ENCODE measurements around the gene HNF4A. TPM values are rescaled to one million over a fixed set of nuclear protein-coding genes. Genes with fewer than 3 reads are reported as not detected.

HNF4A gene
- total RNA-seq, 1 donor from 2014 or later, result not detected

- TF ChIP-seq, protein P1, sequence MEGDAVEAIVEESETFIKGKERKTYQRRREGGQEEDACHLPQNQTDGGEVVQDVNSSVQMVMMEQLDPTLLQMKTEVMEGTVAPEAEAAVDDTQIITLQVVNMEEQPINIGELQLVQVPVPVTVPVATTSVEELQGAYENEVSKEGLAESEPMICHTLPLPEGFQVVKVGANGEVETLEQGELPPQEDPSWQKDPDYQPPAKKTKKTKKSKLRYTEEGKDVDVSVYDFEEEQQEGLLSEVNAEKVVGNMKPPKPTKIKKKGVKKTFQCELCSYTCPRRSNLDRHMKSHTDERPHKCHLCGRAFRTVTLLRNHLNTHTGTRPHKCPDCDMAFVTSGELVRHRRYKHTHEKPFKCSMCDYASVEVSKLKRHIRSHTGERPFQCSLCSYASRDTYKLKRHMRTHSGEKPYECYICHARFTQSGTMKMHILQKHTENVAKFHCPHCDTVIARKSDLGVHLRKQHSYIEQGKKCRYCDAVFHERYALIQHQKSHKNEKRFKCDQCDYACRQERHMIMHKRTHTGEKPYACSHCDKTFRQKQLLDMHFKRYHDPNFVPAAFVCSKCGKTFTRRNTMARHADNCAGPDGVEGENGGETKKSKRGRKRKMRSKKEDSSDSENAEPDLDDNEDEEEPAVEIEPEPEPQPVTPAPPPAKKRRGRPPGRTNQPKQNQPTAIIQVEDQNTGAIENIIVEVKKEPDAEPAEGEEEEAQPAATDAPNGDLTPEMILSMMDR (conservative IDR thresholded peaks at IDR 0.05; ENCODE audit: low read depth, low read length), result no peak
- no peak overlapping the region for H3K4me3 ChIP-seq (ENCODE audit: low read depth, low read length)
- DNase-seq (ENCODE audit: low read depth), result no peak
These were observed 7.3 kb upstream of the HNF4A start for GRCh38 chr20:44348168-44348659.

DNA sequence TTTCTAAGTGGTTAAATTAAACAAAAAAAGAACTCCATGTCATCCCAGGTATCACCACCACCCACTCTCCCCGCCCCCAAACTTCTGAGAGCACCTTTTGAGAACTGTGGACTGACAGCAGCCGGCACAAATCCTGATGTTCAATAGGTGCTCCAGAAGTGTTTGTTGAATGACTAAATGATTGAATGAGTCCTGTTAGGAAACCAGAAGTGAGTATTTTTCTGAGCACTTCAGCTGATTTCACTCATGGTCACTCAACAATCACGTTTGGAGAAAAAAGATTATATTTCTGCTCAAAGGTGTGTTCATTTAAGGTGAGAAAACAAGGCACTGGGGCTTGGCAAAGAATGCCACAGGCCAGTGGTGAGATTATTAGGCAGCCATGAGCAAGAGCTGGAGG, 6.2 kb upstream of the HNF4A start:
- DNase-seq (ENCODE audit: low read depth), result no peak
- H3K4me3 ChIP-seq (ENCODE audit: low read depth, low read length), result no peak overlapping the region
- TF ChIP-seq, protein P1 (conservative IDR thresholded peaks at IDR 0.05; ENCODE audit: low read depth, low read length), result no peak

DNA sequence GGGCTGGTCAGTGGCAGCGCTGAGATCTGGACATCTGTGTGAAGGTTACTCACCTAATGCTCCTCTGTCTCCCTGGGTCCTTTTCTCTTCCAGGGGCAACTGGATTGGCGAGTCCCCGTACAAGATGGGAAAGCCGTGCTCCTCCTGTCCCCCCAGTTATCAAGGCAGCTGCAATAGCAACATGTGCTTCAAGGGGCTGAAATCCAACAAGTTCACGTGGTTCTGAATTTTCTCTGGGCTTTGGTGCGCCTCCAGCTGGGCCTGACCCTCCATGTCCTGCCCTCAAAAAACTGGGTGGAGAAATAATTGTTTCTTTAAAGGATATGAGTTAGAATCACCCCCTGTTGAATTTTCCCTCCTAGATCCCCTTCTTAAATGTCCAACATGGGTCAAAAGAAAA, 4.9 kb upstream of the HNF4A start:
- no peak overlapping the region for H3K4me3 ChIP-seq (ENCODE audit: low read depth, low read length)
- DNase-seq (ENCODE audit: low read depth), result no peak
- TF ChIP-seq, protein P1 (conservative IDR thresholded peaks at IDR 0.05; ENCODE audit: low read depth, low read length), result no peak

DNA sequence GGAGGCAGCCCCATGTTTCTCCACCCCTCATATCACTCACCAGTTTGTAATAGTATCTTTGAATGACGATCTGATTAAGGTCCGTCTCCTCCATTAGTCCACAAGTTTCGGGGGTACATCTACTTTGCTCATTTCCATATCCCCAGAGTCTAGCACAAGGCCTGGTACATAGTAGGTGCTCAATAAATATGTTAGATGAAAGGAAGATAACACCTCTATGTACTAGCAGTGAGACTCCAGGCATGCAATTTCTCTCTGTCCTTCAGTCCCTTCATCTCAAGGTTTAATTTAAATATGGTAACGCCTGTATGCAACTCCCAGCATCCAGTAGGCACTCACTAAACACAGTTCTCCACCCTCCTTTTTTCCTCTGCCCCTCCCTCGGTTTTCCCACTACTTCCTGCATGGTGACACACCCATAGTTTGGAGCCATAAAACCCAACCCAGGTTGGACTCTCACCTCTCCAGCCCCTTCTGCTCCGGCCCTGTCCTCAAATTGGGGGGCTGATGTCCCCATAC, 461 bp upstream of the HNF4A start:
- H3K4me3 ChIP-seq (ENCODE audit: low read depth, low read length), result no peak overlapping the region
- TF ChIP-seq, protein P1 (conservative IDR thresholded peaks at IDR 0.05; ENCODE audit: low read depth, low read length), result no peak
- no peak for DNase-seq (ENCODE audit: low read depth)

GRCh38 chr20:44356353-44356723, 839 bp downstream of the HNF4A start:
- no peak for DNase-seq (ENCODE audit: low read depth)
- TF ChIP-seq, protein P1 (conservative IDR thresholded peaks at IDR 0.05; ENCODE audit: low read depth, low read length), result no peak
- no peak overlapping the region for H3K4me3 ChIP-seq (ENCODE audit: low read depth, low read length)

- TF ChIP-seq, protein P1 (conservative IDR thresholded peaks at IDR 0.05; ENCODE audit: low read depth, low read length), result no peak
- no peak overlapping the region for H3K4me3 ChIP-seq (ENCODE audit: low read depth, low read length)
- no peak for DNase-seq (ENCODE audit: low read depth)
These were observed 1.5 kb downstream of the HNF4A start for GRCh38 chr20:44357020-44357419.

- DNase-seq (ENCODE audit: low read depth), result no peak
- no peak overlapping the region for H3K4me3 ChIP-seq (ENCODE audit: low read depth, low read length)
- TF ChIP-seq, protein P1 (conservative IDR thresholded peaks at IDR 0.05; ENCODE audit: low read depth, low read length), result no peak
These were observed 2.1 kb downstream of the HNF4A start for GRCh38 chr20:44357555-44358125.

All from epithelial cell of proximal tubule (primary cell).